ENCODE measurements around the gene LYL1.

LYL1 gene

DNA sequence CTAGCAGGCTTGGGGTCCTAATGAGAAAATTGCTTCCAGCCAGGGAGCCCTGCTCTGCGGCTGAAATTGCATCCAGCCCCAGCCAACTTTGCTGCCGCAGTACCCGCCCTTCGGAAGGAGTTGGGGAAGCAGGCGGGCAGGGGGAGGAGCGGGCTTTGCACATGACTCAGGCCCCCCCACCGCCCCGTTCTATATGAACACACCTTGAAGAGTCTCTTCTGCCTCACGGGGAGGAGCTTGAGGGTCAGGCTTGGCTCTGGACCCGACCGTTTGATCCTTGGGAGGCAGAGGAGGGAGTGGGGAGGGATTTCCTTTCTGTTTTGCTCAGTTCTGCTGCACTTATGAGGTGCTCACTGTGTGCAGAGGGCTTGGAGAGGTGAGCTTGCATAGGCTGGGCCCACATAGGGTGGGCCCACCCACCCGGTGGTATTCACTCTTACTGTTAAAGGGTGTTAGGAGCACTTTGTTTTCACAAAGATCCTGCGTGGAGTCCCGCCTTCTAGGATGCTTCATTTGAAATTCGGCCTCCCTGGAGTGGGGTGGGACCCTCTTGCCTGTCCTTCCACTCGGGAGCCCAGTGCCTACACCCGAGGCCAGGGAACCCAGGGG is 46.5 kb downstream of the LYL1 start:
- no peak for DNase-seq (ENCODE audit: low spot score)

DNA sequence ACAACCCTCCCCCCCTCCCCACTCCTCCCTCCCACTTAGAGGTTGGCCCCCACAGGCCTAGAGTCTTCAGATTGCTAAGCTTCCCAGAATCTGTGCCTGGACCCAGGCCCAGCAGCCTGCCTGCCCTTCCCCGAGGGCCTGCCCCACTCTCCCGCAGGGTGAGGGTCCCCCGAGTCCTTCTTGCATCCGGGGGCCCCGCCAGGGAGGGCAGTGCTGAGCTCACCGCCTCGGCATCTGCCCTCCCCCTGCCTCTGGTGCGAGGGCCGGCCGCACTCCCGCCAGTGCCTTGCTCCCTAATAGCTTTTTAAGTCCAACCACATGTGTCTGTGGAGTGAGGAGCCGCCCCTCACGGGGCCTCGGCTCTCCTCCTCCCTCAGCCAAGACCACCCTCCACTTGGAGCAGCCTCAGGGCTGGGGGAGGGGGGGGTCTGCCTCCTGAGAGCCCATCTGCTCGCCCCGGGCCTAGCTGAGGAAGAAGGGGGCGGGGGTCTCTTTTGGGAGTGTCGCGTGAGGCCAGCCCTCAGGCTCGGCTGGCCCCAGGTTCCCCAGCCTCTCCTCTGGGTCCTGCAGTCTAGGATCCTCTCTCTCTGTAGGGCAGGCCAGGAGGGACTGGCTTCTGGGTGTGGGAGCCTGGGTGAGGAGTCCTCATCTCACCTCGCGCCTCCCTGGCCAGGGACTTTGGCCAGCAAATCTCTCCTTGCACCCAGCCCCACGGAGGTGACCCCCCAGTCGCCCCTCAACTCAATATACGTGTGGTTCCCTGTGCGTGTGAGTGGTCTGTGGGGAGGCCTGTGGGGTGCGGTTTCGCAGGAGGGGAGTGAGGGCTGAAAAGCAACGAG is 47.2 kb downstream of the LYL1 start:
- DNase-seq (ENCODE audit: low spot score): no peak

- DNase-seq (ENCODE audit: low spot score): no peak
Observed at GRCh38 chr19:13054626-13055212, 47.9 kb downstream of the LYL1 start.

DNA sequence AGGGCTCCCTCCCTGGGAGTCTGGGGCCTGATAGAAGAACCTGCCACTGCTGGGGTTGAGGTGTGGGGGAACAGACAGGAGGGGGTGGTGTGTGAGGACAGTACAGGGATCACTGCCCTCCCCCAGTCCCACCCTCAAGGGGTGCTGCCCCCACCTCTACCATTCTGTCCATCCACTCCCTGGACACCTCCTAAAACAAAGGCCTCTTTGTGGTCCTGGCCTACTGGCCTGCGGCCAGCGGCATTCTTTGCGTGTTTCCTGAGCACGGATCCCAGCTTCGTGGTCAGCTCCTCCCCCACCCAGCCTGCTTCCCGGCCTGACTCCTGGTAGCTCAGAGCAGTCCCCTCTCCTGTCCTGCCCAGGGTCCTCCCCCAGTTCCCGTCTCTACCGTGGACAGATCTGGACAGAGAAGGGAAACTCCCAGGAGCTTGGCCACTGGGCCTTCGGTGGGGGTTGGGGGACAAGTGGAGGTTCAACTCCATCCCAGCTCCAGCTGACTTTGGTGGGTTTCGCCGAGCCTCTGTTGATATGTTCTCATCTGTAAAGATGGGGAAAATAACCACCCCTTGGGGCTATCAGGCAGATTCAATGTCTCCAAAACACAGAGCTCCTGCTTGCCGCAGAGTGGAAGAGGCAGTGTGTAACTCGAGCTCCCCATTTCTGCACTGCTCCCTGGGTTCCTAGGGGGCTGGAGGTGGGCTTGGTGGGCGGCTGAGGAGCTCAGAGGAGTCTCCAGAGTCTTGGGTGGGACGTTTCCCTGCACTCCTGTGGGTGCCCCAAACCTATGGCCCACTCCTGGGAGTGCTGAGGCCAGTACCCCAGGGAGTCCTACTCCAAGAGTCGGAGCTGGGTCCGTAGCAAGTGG is 48.7 kb downstream of the LYL1 start:
- DNase-seq (ENCODE audit: low spot score): no peak

- no peak for DNase-seq (ENCODE audit: low spot score)
Observed at GRCh38 chr19:13053238-13053637, 49.4 kb downstream of the LYL1 start.

DNA sequence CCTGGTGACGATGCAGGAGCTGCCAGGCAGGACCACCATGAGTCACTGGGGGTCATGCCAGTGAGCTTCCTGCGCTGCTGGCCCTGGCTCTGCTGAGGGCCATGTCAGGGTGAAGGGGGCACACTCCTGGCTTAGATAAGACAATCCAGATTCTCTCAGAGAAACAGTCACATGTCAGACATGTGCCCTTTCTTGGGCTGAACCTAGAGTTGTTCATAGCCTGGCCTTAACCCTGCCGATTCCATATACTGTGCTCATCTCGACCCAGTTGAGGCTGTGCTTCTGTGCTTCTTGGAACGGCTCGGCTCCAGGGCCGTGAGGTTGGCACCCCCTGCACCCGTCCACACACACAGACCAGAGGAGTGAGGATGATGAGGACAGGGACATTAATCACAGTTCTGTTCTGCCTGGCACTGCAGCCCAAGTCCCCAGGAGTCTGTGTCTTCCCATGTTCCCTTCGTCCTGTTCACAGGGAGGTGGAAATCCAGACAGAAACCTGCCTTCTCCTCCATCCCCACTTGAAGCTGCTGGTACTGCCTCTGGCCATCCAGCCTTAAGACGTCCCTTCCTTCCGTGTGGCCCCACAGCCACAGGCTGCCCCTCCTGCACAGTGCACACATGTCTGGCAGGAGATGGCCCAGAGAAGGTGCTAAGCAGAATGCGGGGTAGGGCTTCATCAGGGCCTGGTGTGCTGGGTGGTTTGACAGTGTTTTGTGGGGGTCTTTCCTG is 50.0 kb downstream of the LYL1 start:
- DNase-seq (ENCODE audit: low spot score): no peak

DNA sequence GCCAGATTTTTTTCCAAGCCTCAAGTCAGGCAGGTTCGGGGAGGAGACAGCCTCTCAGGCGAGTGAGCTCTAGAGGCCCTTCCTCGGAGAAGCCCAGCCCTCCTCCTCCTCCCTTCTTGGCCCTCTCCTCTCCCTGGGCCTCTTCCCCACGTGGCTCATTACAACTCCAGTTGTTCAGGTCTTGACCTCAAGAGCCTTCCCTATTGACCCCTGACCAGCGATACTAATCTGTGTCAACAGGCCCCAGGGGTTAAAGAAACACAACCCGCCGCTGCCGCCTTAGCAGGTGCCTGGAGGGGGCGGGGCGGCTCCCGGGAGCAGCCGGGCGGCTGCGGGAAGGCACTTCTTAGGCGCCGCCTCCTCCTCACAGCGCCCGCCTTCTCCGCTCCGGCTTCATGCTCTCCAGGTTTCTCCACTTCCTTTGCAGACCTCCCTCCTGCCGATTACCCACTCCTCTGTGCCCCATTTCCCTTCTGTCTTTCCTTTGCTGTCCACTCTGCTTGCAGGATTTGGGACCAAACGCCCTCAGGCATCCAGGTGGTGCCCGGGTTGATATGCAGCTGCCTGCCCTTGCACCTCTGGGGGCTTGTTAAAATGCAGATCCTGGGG is 51.0 kb downstream of the LYL1 start:
- DNase-seq (ENCODE audit: low spot score): peak; percentile 57

DNA sequence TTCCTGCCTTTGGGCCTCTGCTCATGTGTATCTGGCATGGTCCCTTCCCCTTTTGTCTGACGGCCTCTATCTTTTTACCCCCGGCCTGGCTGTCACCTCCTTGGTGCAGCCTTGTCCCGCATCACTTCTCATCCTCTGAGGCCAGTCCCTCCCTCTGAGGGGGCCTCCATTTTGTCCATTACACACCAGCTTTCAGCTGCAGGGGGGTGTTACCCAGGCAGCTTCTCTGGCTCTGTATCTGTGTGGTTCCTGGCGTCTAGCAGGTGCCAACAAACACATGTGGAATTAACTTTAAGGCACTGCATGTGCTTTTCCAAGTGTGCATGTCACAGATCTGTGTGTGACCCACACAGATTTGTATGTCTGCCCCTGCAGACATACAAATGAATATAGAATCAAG is 52.4 kb downstream of the LYL1 start:
- DNase-seq (ENCODE audit: low spot score): no peak
